Measurements from ENCODE around the gene DNM3. TPM values are rescaled to one million over a fixed set of nuclear protein-coding genes. Genes with fewer than 3 reads are reported as not detected.

DNM3 gene
- total RNA-seq, 1 experiment from 2014 or later: 1.7 TPM

DNA sequence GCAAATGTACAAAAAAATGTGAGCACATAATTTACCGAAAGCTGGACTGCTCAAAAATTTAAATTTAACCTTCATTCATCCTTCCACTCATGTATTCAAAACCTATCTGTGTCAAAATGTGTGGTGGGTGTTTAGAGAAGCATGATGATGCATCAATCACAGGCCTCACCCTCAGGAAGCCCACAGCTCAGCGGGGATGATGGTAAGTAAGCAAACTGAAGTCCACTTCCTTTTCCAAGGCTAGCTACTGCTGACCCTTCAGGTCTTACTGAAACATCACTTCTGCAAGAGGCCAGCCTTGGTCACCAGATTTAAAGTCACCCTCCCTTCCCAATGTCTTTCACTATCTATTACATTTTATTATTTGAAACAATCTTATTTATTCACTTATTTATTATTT, 254.5 kb downstream of the DNM3 start:
- in situ Hi-C loops (cut with HindIII; ENCODE audit: low pct_unique_long_range_greater_than_20kb, low sequenced_read_pairs): no loop called here
- no peak for DNase-seq (ENCODE audit: low read depth)

DNA sequence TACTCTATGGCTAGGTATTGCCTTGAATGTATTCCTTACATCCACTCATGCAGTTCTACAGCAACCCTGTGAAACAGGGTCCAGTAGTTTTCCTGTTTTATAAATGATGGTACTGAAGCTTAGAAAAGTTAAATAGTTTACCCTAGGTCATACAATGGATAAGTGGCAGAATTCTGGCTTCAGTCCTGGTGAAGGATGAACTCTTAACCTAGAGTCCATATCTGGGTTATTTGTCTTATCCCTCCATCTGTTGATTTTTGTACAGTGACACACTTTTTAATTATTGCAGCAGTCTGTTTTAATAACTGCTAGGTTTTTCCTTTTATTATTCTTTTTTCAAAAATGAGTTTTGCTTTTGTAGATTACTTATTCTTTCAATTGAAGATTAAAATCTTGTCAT, 263.9 kb downstream of the DNM3 start:
- no peak for DNase-seq (ENCODE audit: low read depth)
- in situ Hi-C loops (cut with HindIII; ENCODE audit: low pct_unique_long_range_greater_than_20kb, low sequenced_read_pairs): no loop called here

- in situ Hi-C loops (cut with HindIII; ENCODE audit: low pct_unique_long_range_greater_than_20kb, low sequenced_read_pairs): no loop called here
- no peak for DNase-seq (ENCODE audit: low read depth)
Observed at GRCh38 chr1:172107316-172107975, 266.1 kb downstream of the DNM3 start.

DNA sequence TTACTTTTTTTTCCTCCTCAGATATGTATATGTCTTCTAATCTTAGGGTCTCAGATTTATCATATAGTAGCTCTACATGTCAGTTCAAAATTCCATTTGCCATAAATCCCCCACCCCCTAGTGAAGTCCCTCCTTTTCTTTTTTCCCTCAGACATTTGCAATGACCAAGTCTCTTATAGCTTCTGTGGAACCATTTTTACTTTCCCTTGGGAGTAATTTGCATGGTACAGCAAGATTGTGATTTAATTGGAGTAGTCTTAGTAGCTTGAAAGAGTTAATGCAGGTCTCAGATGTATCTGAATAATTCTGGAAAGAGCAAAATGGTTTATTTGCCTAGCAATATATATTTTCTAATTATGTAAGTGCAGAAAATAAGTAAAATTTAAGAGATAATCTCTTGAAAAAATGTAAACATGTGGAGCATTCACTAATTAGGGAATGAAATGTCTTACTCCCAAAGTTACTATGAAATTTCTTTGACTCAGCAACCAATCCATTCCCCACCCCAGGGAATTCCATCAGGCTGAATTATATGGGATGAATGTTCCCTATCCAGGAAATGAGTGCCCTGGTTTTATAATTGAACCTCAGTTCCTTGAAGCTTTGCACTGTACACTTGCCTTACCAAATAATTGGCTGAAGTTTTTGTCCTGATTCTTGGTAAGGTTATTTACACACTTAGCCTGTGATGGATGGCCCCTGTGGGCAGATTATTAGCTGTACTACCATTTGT, 267.0 kb downstream of the DNM3 start:
- no peak for DNase-seq (ENCODE audit: low read depth)
- in situ Hi-C loops (cut with HindIII; ENCODE audit: low pct_unique_long_range_greater_than_20kb, low sequenced_read_pairs): no loop called here

GRCh38 chr1:172109359-172109758, 268.1 kb downstream of the DNM3 start:
- in situ Hi-C loops (cut with HindIII; ENCODE audit: low pct_unique_long_range_greater_than_20kb, low sequenced_read_pairs): no loop called here
- DNase-seq (ENCODE audit: low read depth): no peak

DNA sequence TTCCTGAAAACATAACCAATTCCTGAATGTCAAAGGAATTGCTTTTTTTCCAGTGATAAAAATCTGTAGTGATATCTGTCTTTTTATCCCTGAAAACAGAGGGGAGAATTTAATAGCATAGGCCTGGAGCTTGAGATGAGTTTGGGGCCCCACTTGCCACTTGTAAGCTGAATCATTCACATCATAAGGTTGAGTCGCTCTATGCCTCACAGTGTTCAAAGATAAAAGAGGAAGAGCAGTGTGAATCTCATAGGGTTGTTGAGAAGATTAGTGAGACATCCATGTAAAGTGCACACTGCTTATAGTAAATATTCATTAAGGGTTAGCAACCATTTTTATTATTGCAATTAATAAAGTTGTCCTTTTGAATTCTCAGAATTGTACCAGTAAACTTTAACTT, 271.3 kb downstream of the DNM3 start:
- no peak for DNase-seq (ENCODE audit: low read depth)
- in situ Hi-C loops (cut with HindIII; ENCODE audit: low pct_unique_long_range_greater_than_20kb, low sequenced_read_pairs): no loop called here

GRCh38 chr1:172117800-172118199, 276.5 kb downstream of the DNM3 start:
- no peak for DNase-seq (ENCODE audit: low read depth)
- in situ Hi-C loops (cut with HindIII; ENCODE audit: low pct_unique_long_range_greater_than_20kb, low sequenced_read_pairs): no loop called here

DNA sequence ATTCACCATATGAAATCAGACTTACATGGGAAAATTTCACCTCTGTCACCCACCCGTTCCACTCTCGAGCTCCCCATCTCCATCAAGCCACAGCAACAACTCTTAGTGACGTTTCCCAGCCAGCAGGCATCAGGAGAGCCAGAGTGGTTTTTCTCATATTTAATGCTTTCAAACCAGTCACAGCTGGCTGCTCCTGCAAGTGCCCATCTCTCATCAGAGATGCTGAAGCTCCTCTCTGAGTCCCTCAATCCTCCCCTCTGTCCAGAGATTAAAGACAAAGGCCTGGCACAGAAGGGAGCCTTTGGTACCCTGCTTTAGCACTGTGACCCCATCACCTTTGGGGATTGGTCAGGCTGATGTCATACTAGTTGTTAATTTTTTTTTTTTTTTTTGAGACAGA, 277.3 kb downstream of the DNM3 start:
- in situ Hi-C loops (cut with HindIII; ENCODE audit: low pct_unique_long_range_greater_than_20kb, low sequenced_read_pairs): no loop called here
- no peak for DNase-seq (ENCODE audit: low read depth)

DNA sequence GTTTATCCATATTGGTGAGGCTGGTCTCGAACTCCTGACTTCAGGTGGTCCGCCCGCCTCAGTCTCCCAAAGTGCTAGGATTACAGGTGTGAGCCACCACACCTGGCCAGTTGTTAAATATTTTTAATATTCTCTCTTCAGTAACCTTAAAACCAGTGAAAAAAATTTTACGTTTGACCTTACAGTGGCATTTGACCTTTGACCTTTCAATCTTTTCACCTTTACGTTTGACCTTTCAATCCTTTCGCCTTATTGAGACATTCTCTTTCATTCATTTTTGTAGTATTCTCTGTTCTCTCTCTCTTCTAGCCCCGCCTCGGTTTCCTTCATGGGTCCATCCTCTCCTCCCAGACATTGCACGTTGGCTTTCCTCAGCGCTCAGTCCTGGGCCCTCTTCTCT, 277.9 kb downstream of the DNM3 start:
- DNase-seq (ENCODE audit: low read depth): no peak
- in situ Hi-C loops (cut with HindIII; ENCODE audit: low pct_unique_long_range_greater_than_20kb, low sequenced_read_pairs): no loop called here

DNA sequence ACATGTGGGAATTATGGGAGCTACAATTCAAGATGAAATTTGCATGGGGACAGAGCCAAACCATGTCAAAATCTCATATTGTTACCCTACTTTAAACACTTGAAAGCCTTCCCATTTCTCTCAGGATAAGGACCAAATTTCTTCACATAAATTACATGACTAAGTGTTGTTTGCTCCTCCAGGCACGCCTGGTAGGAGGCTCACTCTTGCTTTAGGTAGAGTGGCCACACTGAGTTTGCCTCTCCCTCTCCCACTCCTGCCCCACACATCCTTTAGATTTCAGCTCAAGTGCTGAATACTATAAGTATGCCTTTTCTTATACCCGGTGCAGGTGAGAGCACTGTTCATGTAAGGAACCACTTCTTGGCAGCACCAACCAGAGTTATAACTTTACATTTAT, 279.1 kb downstream of the DNM3 start:
- in situ Hi-C loops (cut with HindIII; ENCODE audit: low pct_unique_long_range_greater_than_20kb, low sequenced_read_pairs): no loop called here
- DNase-seq (ENCODE audit: low read depth): no peak

GRCh38 chr1:172121081-172121717, 279.9 kb downstream of the DNM3 start:
- DNase-seq (ENCODE audit: low read depth): no peak
- in situ Hi-C loops (cut with HindIII; ENCODE audit: low pct_unique_long_range_greater_than_20kb, low sequenced_read_pairs): no loop called here

- in situ Hi-C loops (cut with HindIII; ENCODE audit: low pct_unique_long_range_greater_than_20kb, low sequenced_read_pairs): no loop called here
- no peak for DNase-seq (ENCODE audit: low read depth)
Observed at GRCh38 chr1:172122381-172122780, 281.1 kb downstream of the DNM3 start.

DNA sequence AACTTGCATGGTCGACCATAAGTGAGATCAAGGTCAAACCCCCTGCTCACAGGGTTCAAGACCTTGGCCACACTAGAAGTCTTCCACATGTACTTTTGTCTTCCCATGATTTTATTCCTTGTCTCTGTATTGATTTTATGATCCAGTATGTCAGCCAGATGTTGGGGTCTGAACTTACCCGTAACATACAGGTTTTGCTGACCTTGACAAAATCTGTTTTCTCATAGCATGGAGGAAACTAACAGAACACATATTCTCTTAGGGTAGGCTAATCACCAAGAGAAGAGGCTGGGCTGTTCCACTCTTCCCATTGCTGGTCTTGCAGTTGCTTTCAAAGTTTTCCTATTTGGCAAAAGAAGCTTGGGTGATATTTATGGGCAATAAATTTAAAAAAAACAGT, 284.0 kb downstream of the DNM3 start:
- no peak for DNase-seq (ENCODE audit: low read depth)
- in situ Hi-C loops (cut with HindIII; ENCODE audit: low pct_unique_long_range_greater_than_20kb, low sequenced_read_pairs): no loop called here

- in situ Hi-C loops (cut with HindIII; ENCODE audit: low pct_unique_long_range_greater_than_20kb, low sequenced_read_pairs): no loop called here
- DNase-seq (ENCODE audit: low read depth): no peak
Observed at GRCh38 chr1:172125812-172126430, 284.6 kb downstream of the DNM3 start.

DNA sequence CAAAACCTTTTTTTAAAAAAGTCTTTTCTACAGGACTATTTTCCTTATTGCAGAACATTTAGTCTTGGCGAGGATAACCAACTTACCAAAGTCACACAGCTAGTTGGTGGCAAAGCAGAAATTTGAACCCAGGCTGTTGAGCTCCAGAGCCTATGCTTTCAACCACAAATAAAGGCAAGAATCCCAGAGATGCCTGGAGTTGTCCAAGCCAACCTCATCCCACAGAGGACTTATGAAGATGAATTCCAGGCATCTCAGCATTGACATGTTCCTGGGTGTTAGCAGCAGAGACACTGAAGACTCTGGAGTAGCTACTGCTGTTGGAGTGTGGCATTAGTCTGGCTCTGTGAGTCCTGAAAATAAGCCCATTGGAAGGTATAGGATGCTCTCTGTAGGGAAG, 291.5 kb downstream of the DNM3 start:
- no peak for DNase-seq (ENCODE audit: low read depth)
- in situ Hi-C loops (cut with HindIII; ENCODE audit: low pct_unique_long_range_greater_than_20kb, low sequenced_read_pairs): no loop called here

GRCh38 chr1:172134087-172134731, 292.9 kb downstream of the DNM3 start:
- DNase-seq (ENCODE audit: low read depth): no peak
- in situ Hi-C loops (cut with HindIII; ENCODE audit: low pct_unique_long_range_greater_than_20kb, low sequenced_read_pairs): no loop called here

GRCh38 chr1:172135076-172135672, 293.9 kb downstream of the DNM3 start:
- DNase-seq (ENCODE audit: low read depth): no peak
- in situ Hi-C loops (cut with HindIII; ENCODE audit: low pct_unique_long_range_greater_than_20kb, low sequenced_read_pairs): no loop called here

GRCh38 chr1:172135978-172136610, 294.8 kb downstream of the DNM3 start:
- DNase-seq (ENCODE audit: low read depth): no peak
- in situ Hi-C loops (cut with HindIII; ENCODE audit: low pct_unique_long_range_greater_than_20kb, low sequenced_read_pairs): no loop called here
